NCI-H2081 (cell line): ENCODE data around the gene WDR62.

ENCODE experiments used
- DNase-seq, 2 experiments: peaks; one replicate each; lab custom pipeline; 2025; lab: John Stamatoyannopoulos, UW

WDR62 gene

GRCh38 chr19:36079389-36079945 is 24.8 kb downstream of the WDR62 start:
- DNase-seq, result no peak

GRCh38 chr19:36081385-36081784 is 26.7 kb downstream of the WDR62 start:
- no peak for DNase-seq

GRCh38 chr19:36081894-36082293 is 27.2 kb downstream of the WDR62 start:
- DNase-seq, result no peak

GRCh38 chr19:36082916-36083315 is 28.2 kb downstream of the WDR62 start:
- DNase-seq, result no peak

GRCh38 chr19:36084231-36085009 is 29.7 kb downstream of the WDR62 start:
- DNase-seq, result no peak

GRCh38 chr19:36086326-36086725 is 31.6 kb downstream of the WDR62 start:
- no peak for DNase-seq

GRCh38 chr19:36089847-36090246 is 35.1 kb downstream of the WDR62 start:
- no peak for DNase-seq

GRCh38 chr19:36090910-36091695 is 36.4 kb downstream of the WDR62 start:
- no peak for DNase-seq

- DNase-seq, result no peak
Measured at GRCh38 chr19:36092566-36092965, 37.9 kb downstream of the WDR62 start.

GRCh38 chr19:36093146-36093662 is 38.5 kb downstream of the WDR62 start:
- DNase-seq, result no peak

GRCh38 chr19:36093687-36094086 is 39.0 kb downstream of the WDR62 start:
- DNase-seq, result no peak

GRCh38 chr19:36097036-36097435 is 42.3 kb downstream of the WDR62 start:
- no peak for DNase-seq

GRCh38 chr19:36099166-36099785 is 44.6 kb downstream of the WDR62 start:
- no peak for DNase-seq

GRCh38 chr19:36100476-36100875 is 45.8 kb downstream of the WDR62 start:
- no peak for DNase-seq

- DNase-seq, result no peak
Measured at GRCh38 chr19:36101550-36102327, 47.0 kb downstream of the WDR62 start.

- DNase-seq, result no peak
Measured at GRCh38 chr19:36103040-36103626, 48.4 kb downstream of the WDR62 start.

- no peak for DNase-seq
Measured at GRCh38 chr19:36103842-36104552, 49.3 kb downstream of the WDR62 start.

- no peak for DNase-seq
Measured at GRCh38 chr19:36106441-36106840, 51.7 kb downstream of the WDR62 start.

GRCh38 chr19:36106991-36107390 is 52.3 kb downstream of the WDR62 start:
- DNase-seq, result no peak

- DNase-seq, result no peak
Measured at GRCh38 chr19:36108684-36109083, 54.0 kb downstream of the WDR62 start.
